CD14-positive monocyte (primary cell): Measurements from ENCODE around the gene OPRM1. TPM values are rescaled to one million over a fixed set of nuclear protein-coding genes. Genes with fewer than 3 reads are reported as not detected.

Experiments
- DNase-seq, 3 donors: peaks; one replicate each; pipeline ENCODE4 v3.0.0-alpha.2; 2011 to 2022
- H2AFZ ChIP-seq: 2 replicates; pipeline ENCODE4 v1.6.0; 2012; ENCODE audit warnings: mild to moderate bottlenecking, low read depth, low read length, inconsistent platforms; ENCODE audit not compliant: insufficient read depth, poor library complexity, severe bottlenecking
- H3K27ac ChIP-seq, 2 donors: 1 replicate in 1 of 2; 2 replicates in 1 of 2; pipeline ENCODE4 v1.5.1; 2012 to 2013; ENCODE audit warnings: low read length in 2 of 2, control low read depth in 1 of 2, inconsistent platforms in 1 of 2, low read depth in 1 of 2, mild to moderate bottlenecking in 1 of 2
- H3K27me3 ChIP-seq, 2 donors: one replicate each; pipeline versions ENCODE4 v1.6.0 to v1.6.1; 2011 to 2013; ENCODE audit warnings: low read length in 2 of 2; ENCODE audit not compliant: control insufficient read depth in 2 of 2, insufficient read depth in 2 of 2
- H3K36me3 ChIP-seq, 2 donors: replicated peaks in 1 of 2; 1 replicate in 1 of 2; 2 replicates in 1 of 2; pipeline versions ENCODE4 v1.5.1 to v1.6.1; 2012 to 2013; ENCODE audit warnings: low read length in 2 of 2, control low read depth in 1 of 2, inconsistent platforms in 1 of 2, mild to moderate bottlenecking in 1 of 2; ENCODE audit not compliant: insufficient read depth in 2 of 2, control insufficient read depth in 1 of 2
- H3K4me1 ChIP-seq, 2 donors: 1 replicate in 1 of 2; 2 replicates in 1 of 2; pipeline versions ENCODE4 v1.5.1 to v1.6.1; 2012 to 2013; ENCODE audit warnings: low read length in 2 of 2, control low read depth in 1 of 2, inconsistent platforms in 1 of 2, mild to moderate bottlenecking in 1 of 2, moderate library complexity in 1 of 2; ENCODE audit not compliant: insufficient read depth in 2 of 2, control insufficient read depth in 1 of 2
- H3K4me2 ChIP-seq: replicated peaks from 2 replicates; pipeline ENCODE3; 2012; ENCODE audit warnings: low read length, moderate library complexity, mild to moderate bottlenecking; ENCODE audit not compliant: poor library complexity, severe bottlenecking; ENCODE audit errors: extremely low read depth
- H3K4me3 ChIP-seq, 3 experiments: fragments of 200-600 bp in 1 of 3; sonication (generic) in 1 of 3; replicated peaks in 1 of 3; 1 replicate in 2 of 3; 2 replicates in 1 of 3; pipeline ENCODE4 v1.5.1; 2011 to 2013; ENCODE audit warnings: low read length in 3 of 3, mild to moderate bottlenecking in 3 of 3, control low read depth in 2 of 3, low read depth in 2 of 3, inconsistent platforms in 1 of 3, moderate library complexity in 1 of 3
- H3K79me2 ChIP-seq: 2 replicates; pipeline ENCODE4 v1.6.0; 2012; ENCODE audit warnings: mild to moderate bottlenecking, control low read depth, inconsistent platforms, low read length, moderate library complexity; ENCODE audit not compliant: insufficient read depth
- H3K9ac ChIP-seq: 2 replicates; pipeline ENCODE4 v1.6.0; 2017; ENCODE audit warnings: low read length, mild to moderate bottlenecking; ENCODE audit not compliant: insufficient read depth, poor library complexity, severe bottlenecking
- H3K9me3 ChIP-seq, 2 donors: replicated peaks in 1 of 2; 1 replicate in 1 of 2; 2 replicates in 1 of 2; pipeline versions ENCODE4 v1.5.1 to v1.6.1; 2012 to 2013; ENCODE audit warnings: low read length in 2 of 2, control low read depth in 1 of 2; ENCODE audit not compliant: control insufficient read depth in 1 of 2, insufficient read depth in 1 of 2
- H4K20me1 ChIP-seq: 2 replicates; pipeline ENCODE4 v1.6.0; 2012; ENCODE audit warnings: mild to moderate bottlenecking, low read length, control low read depth, moderate library complexity; ENCODE audit not compliant: insufficient read depth
- H3K27ac Mint-ChIP-seq, 7 donors: one replicate each; pipeline ENCODE4 v1.8.0; 2020; ENCODE audit warnings: mild to moderate bottlenecking in 7 of 7, mixed read lengths in 7 of 7, moderate library complexity in 6 of 7, inconsistent platforms in 2 of 7
- H3K27me3 Mint-ChIP-seq, 3 donors: one replicate each; pipeline ENCODE4 v1.8.0; 2021 to 2022; ENCODE audit warnings: low read depth in 3 of 3, mild to moderate bottlenecking in 3 of 3, mixed read lengths in 3 of 3, moderate library complexity in 3 of 3, inconsistent platforms in 1 of 3
- H3K36me3 Mint-ChIP-seq, 2 donors: one replicate each; pipeline ENCODE4 v1.8.0; 2020; ENCODE audit warnings: mixed read lengths in 2 of 2, inconsistent platforms in 1 of 2, mild to moderate bottlenecking in 1 of 2
- H3K4me1 Mint-ChIP-seq: one replicate; pipeline ENCODE4 v1.8.0; 2020; ENCODE audit warnings: mild to moderate bottlenecking, mixed read lengths
- H3K4me3 Mint-ChIP-seq, 2 donors: one replicate each; pipeline ENCODE4 v1.8.0; 2020; ENCODE audit warnings: mild to moderate bottlenecking in 2 of 2, mixed read lengths in 2 of 2, moderate library complexity in 1 of 2
- H3K9me3 Mint-ChIP-seq, 7 donors: one replicate each; pipeline ENCODE4 v1.8.0; 2020 to 2022; ENCODE audit warnings: mixed read lengths in 7 of 7, mild to moderate bottlenecking in 6 of 7, moderate library complexity in 6 of 7, inconsistent platforms in 2 of 7
- CTCF ChIP-seq: fragments of 200-600 bp; IDR thresholded peaks from one replicate; pipeline ENCODE4 v1.8.0; 2022; ENCODE audit warnings: antibody characterized with exemption, mild to moderate bottlenecking
- WGBS: methylation state at CpG from one replicate; pipeline ENCODE4 v1.1.5; 2013; ENCODE audit warnings: missing lambda C conversion rate; ENCODE audit not compliant: insufficient coverage; 5-methylcytosine and 5-hydroxymethylcytosine counted together
- intact Hi-C, 2 donors: fragments of 100-400 bp; cut with micrococcal nuclease; formaldehyde crosslinking; loops; one replicate each; pipeline versions ENCODE4 v1.15.0 to v1.15.1; 2023
- polyA plus RNA-seq, 3 donors: library from polyadenylated mRNA; depleted of rRNA in 1 of 3; unstranded in 2 of 3; stranded (reverse) in 1 of 3; fragments of 300-500 nt in 2 of 3; fragments of >200 nt in 1 of 3; fragmentation: Illumina TruSeq in 2 of 3; gene quantifications; 1 replicate in 2 of 3; 2 replicates in 1 of 3; pipeline ENCODE4 v1.2.3, GENCODE V29; 2012 to 2021

OPRM1 gene
- polyA plus RNA-seq, 3 donors = not detected

DNA sequence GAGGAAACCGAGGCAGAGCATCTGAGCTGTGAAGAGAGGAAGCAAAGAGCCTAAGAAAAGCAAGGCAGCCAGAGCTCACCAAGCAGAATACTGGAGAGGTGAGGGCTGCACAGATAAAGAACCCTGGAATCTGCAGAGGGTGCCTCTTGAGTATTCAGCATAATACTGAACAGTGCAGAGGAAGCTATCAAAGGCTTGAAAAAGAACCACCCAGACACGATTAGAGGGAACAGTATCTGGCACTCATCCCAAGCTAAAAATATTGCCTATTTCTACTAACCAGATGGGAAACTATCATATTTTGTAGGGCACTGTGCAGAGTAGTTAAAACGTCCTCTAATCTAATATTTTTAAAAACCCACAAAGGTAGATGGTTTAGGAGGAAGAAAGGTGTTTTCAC, 41.8 kb upstream of the OPRM1 start:
- DNase-seq = no peak
- no peaks in the 10 kb centered on the region for H4K20me1 ChIP-seq
- H3K9ac ChIP-seq = no peak overlapping the region
- H3K9me3 ChIP-seq = peaks cover 0 to 8% of the 10 kb centered on the region in 2 donors
- H3K27ac ChIP-seq = no peak overlapping the region
- H2AFZ ChIP-seq = no peak overlapping the region
- Mint-ChIP-seq H3K4me1 (no peaks in the 10 kb centered on the region), H3K36me3 (no peaks in the 10 kb centered on the region), H3K27ac (no peak overlapping the region), H3K27me3 (peaks cover 0 to 4% (median 2%) of the 10 kb centered on the region in 3 donors), H3K4me3 (no peak overlapping the region), H3K9me3 (peaks cover 0 to 4% (median 2%) of the 10 kb centered on the region in 7 donors)
- TF ChIP-seq CTCF = no peak
- no peaks in the 10 kb centered on the region for H3K36me3 ChIP-seq
- no peak overlapping the region for H3K4me3 ChIP-seq
- H3K4me2 ChIP-seq = no peak overlapping the region
- no peaks in the 10 kb centered on the region for H3K27me3 ChIP-seq
- intact Hi-C loops = no loop called here
- WGBS = 53% methylated on average over 1 of the region's 3 CpGs
- H3K4me1 ChIP-seq = no peaks in the 10 kb centered on the region
- H3K79me2 ChIP-seq = no peaks in the 10 kb centered on the region

DNA sequence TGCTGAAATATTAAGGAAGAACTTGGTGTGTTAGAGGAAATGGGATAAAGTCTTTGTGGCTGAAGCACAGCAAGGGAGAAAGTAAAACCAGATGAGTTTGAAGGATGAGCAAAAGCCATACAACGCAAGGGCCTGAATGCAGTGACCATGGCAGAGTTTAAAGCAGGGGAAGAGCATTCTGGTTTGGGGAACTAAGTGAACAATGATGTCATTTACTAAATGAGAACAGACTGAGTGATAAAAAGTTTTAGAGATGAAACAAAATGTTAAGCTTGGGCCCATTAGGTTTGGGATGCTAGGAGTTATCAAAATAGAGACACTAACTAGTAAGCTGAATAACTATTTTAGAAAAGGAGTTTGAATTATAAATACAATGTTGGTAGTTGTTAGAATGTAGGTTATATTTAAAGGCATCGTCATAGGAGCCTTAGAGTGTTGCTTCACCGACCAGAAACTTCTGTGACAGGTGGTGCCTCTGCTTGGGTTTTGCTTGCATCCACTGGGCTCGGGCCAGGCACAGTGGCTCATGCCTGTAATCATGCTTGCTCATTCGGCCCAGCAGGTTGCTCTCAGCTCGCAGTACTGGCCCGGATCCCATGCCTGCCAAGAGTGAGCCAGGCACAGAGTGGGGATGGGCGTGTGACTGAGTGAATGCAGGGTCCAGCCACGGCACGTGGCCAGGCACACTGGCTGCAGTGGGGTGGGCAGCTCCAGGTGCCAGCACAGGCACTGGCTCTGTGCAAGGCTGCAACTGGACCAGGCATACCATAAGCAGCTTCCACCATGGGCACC, 37.4 kb upstream of the OPRM1 start:
- intact Hi-C loops = no loop called here
- Histone ChIP-seq H3K4me2 (no peak overlapping the region), H3K4me3 (no peak overlapping the region), H3K27ac (no peak overlapping the region), H3K27me3 (no peaks in the 10 kb centered on the region), H2AFZ (no peak overlapping the region), H3K4me1 (no peaks in the 10 kb centered on the region), H3K9me3 (peaks cover 0 to 19% of the 10 kb centered on the region in 2 donors), H3K79me2 (no peaks in the 10 kb centered on the region), H4K20me1 (no peaks in the 10 kb centered on the region), H3K36me3 (no peaks in the 10 kb centered on the region), H3K9ac (no peak overlapping the region)
- no peak for TF ChIP-seq CTCF
- Mint-ChIP-seq H3K4me1 (no peaks in the 10 kb centered on the region), H3K27me3 (peaks cover 0 to 4% (median 3%) of the 10 kb centered on the region in 3 donors), H3K27ac (no peak overlapping the region), H3K4me3 (no peak overlapping the region), H3K36me3 (no peaks in the 10 kb centered on the region), H3K9me3 (peaks cover 2 to 13% (median 8%) of the 10 kb centered on the region in 7 donors)
- DNase-seq = no peak
- WGBS = 90% methylated on average over 10 of the region's 10 CpGs
